CD4-positive, alpha-beta T cell treated with Interleukin-1 beta for 1 hour (primary cell): ENCODE data around the gene CYBC1.

Experiments
- DNase-seq, 2 donors: peaks; one replicate each; pipeline ENCODE4 v3.0.0-alpha.2; 2020 to 2022

The CYBC1 gene

DNA sequence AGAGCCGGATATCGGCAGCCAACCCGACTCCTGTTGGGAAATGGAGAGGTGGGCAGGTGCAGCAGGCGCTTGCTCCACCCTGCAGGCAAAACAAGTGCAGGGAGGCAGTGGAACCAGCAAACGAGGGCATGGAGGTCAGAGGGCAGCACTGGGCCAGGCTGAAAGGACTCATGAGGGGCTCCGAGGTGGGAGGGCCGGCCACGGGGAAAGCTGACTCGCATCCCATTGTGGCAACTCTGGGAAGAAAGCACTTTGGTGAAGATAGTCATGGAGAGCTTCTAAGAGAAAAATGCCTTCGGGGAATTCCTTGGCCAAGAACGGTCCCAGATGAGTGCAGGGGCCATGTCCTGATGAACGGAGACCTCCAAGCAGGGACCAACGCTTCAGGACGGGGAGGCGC lies 4.4 kb downstream of the CYBC1 start:
- no peak for DNase-seq

DNA sequence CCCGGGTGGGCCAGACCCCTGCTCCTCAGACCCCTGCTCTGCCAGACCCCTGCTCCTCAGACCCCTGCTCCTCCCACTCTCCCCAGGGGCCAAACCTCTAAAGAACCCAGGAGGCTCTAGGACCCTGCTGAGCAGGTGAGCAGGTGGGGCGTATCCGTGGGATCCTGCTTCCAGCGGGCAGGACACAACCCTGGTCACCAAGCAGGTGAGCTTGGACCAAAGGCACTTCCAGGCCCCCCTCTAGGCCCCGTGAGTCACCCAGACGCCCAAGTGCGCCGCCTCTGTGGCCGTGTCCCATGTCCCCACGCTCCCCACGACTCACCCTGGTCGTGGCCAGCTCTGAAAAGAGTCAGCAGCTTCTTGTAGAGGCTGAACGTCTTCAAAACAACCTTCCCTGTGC lies 5.0 kb downstream of the CYBC1 start:
- no peak for DNase-seq

GRCh38 chr17:82444941-82445521 lies 5.5 kb downstream of the CYBC1 start:
- DNase-seq = no peak

DNA sequence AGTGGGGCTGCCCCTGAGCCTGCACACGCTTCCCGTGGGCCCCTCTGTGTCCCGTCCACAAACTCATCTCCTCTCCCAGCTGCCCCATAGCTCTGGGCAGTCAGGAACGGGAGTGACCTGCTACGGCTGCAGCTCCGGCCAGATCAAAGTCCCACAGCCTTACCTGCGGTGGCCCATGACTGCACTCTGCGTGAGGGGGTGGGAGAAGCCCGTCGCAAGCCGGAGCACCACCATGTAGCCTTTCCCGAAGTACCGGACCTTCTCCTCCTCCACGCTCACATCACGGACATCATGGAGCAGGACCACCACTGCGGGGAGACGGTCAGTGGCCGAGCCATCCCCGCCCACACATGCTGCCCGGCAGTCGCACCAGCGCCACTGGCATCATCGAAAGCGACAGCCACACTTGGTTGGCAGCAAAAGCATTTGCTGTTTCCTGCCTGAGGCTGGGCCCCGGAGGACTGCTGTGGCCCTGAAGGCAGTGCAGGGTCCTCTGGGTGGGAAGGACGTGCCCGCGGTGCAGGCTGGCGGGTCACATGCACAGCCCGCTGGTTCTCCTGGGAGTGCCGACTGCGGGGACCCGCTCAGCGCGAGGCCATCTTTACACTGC lies 6.2 kb downstream of the CYBC1 start:
- DNase-seq = no peak

DNA sequence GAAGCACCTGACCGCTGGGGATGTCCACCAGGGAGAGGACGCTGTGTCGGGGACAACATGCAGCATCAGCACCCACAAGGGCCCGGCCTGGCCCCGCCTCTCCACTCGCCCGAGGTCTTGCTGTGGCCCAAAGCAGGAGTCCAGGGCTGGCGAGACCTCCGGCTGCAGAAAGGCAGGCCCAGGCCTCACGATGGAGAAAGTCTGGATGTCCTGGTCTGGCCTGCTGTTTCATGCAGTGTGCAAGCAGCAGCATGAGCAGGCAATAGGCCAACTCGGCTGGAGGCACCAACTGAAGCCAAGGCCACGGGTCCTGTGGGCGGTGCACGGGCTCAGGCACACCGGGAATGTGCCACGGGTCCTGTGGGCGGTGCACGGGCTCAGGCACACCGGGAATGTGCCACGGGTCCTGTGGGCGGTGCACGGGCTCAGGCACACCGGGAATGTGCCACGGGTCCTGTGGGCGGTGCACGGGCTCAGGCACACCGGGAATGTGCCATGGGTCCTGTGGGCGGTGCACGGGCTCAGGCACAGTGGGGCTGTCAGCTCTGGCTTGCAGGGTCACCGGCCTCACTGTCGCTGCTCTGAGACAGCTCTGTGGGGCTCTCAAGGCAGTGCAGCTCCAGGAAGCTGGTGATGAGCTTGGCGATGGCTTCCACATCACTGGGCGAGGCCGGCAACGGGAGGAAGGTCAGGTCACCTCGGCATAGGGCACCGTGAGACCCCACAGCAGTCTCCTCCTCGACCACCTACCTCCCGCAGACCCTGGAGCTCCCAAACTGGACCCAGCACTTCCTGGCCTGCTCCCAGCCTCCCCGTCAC lies 6.9 kb downstream of the CYBC1 start:
- no peak for DNase-seq

DNA sequence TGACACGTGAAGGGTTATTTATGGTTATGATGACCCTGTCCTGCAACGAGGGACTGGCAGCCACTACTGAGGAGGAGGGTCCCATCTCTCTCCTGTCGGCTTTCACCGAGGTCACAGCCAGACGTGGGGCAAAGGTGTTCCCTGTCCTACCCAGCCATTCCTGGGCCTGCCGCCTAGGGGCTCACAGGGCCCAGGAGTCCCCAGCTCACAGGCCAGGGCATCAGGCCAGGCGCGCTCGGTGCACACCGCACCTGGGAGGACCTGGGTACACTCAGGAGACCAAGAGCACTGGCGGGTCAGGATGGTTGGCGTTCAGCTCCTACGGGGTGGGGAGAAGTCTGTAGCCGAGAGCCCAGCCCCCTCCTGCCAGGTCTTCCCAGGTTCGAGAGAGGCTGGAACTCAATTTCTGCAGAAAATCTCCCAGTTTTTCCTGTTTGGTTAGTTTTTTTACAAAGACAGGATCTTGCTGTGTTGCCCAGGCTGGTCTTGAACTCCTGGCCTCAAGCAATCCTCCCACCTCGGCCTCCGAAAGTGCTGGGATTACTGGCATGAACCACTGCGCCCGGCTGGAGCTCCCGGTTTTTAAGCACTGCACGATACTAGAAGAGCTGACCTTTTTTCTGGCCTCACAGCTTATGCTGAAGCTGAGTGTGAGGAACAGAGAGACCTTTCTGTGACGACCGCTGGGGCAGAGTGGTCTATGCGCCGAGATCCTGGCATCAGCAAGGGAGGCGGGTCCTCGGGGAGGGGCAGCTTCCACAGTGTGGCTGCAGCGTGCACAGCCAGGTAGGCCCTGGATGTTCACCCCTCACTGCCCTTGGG lies 7.7 kb downstream of the CYBC1 start:
- DNase-seq = no peak

GRCh38 chr17:82441691-82442487 lies 8.7 kb downstream of the CYBC1 start:
- no peak for DNase-seq

GRCh38 chr17:82440991-82441627 lies 9.4 kb downstream of the CYBC1 start:
- DNase-seq = no peak

- peak in 1 of 2 donors; percentile 26 for DNase-seq
Measured at GRCh38 chr17:82440469-82440981, 10.0 kb downstream of the CYBC1 start.

GRCh38 chr17:82439829-82440365 lies 10.7 kb downstream of the CYBC1 start:
- no peak for DNase-seq

DNA sequence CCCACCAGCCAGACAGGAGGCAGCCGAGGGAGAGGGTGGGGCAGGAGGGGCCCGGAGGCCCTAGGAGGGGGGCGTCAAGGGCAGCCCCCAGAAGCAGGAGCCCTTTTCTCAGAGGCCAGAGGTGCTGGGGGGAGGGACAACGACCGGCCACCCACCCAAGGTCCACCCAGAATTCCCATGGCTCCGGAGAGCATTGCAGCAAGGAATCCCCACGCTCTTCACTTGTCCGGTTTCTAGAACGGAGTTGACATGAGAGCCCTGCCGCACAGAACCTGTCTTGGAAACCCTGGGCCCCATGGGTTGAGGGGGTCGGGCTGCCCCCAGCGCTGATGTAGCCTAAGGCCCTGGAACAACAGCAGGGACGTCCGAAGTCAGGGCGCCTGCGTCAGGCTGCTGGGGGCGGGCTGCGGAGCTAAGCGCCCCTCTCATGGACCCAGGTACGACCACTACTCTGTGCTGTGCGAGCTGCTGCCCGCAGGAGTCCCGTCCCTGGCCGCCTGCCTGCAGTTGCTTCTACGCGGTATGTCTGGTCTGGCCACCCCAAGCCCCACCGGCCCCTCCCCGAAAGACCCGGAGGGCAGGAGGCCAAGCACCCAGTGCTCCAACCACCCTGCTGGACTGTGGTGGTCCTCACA lies 11.2 kb downstream of the CYBC1 start:
- no peak for DNase-seq

GRCh38 chr17:82438401-82439193 lies 12.0 kb downstream of the CYBC1 start:
- no peak for DNase-seq

DNA sequence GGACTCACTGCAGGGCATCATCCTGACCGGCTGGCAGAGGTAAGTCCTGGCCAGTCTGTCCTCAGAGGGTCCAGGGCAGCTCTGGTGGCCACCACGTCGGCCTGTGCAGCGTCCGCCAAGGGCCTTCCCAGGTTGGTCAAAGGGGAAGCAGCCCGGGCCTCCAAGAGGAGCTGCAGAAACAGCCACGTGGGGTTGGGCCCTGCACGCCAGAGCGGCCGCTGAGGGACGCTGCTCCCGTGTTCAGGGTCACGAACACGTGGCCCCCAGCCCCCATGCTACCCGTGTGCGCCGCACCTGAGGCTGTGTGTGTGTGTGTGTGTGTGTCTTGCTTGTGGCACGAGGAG lies 13.3 kb downstream of the CYBC1 start:
- DNase-seq = no peak

GRCh38 chr17:82436601-82437324 lies 13.8 kb downstream of the CYBC1 start:
- no peak for DNase-seq

- no peak for DNase-seq
Measured at GRCh38 chr17:82435601-82436583, 14.7 kb downstream of the CYBC1 start.

DNA sequence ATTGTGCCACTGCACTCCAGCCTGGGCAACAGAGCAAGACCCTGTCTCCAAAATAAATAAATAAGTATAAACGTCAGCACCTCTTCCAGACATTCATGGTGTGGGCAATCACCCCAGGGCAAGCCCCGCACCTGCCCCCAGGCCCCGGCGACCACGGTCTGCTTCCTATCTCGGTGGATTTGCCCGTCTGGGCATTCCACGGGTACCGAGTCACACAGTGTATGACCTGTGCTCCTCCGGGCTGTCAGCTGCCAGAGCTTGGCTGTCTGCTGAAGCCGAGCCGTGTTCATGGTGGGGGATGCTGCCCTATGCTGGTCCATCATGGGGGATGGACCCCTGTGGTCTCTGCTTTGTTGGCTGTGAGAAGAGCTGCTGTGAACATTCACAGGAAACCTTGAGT lies 15.4 kb downstream of the CYBC1 start:
- no peak for DNase-seq

DNA sequence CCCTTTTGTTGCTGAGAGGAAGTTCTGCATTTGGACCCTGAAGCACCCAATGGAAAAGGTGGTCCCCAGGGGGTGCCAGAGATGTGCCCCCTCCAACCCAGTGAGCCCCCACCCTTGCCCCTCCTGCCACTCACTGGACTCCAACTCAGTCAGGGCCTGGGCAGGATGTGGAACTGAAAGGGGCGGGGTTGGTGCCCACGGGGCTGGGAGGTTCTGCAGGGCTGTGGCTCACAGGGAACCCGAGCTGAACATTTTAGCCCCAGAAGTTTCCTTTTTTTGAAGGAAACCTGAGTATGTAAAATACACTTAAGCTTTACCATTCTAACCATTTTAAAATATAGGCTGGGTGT lies 16.4 kb downstream of the CYBC1 start:
- peak; percentile 26 to 42 for DNase-seq

DNA sequence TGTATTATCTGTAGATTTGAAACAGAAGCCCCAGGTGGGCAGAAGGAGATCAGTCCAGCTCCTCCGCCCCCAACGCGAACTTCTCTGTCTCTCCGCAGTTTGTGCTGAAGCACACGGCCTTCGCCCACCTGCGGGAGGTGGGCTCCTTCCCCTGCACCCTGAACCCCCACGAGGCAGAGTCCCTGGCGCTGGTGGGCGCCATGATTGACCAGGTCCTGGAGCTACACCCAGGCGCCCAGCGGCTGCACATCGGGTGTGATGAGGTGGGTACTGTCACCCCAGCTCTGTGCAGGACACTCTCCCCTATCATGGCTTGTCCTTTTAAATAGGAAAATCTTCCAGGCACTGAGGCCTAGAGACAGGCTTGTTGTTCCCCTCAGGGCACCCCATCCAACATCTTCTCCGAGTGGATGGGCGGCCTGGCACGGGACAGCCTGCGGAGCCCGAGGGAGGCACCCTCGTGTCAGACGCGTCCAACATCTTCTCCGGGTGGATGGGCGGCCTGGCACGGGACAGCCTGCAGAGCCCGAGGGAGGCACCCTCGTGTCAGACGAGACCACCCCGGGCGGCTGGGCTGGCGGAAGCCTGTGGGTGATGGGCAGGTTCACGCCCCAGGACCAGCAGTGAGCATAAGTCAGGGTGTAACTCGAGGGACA lies 16.9 kb downstream of the CYBC1 start:
- DNase-seq = no peak
